ENCODE data around the gene PCGF5. TPM values are rescaled to one million over a fixed set of nuclear protein-coding genes. Genes with fewer than 3 reads are reported as not detected.
A peak's percentile ranks its signal among the peaks of the same experiment; 100 is the strongest.

The PCGF5 gene
- total and polyA plus RNA-seq, 4 donors, result 18.9 to 55.5 (median 32.2) TPM

GRCh38 chr10:91247360-91248111 is 27.1 kb downstream of the PCGF5 start:
- peak; percentile 38 for DNase-seq (ENCODE audit: low spot score)
- no peak overlapping the region for H3K27ac ChIP-seq (ENCODE audit: low read depth in 1 of 2, low read length in 2 of 2)
- no peak overlapping the region for H3K4me3 ChIP-seq (ENCODE audit: low read depth in 1 of 3, low read length in 3 of 3)
- 67% methylated on average over 1 of the region's 1 CpG for WGBS
- TF ChIP-seq RAD21 (IDR thresholded peaks at IDR 0.05) (peak in 1 of 2 donors; percentile 46), NR2F2 (IDR thresholded peaks at IDR 0.05) (no peak)
- peaks cover 0 to 3% (median 0%) of the 10 kb centered on the region in 4 donors for H3K4me1 ChIP-seq (ENCODE audit: control insufficient read depth in 4 of 4, insufficient read depth in 4 of 4, low read length in 3 of 4)
- H3K9me3 ChIP-seq (ENCODE audit: control insufficient read depth in 4 of 4, low read length in 3 of 4), result no peaks in the 10 kb centered on the region
- no peak overlapping the region for H3K9ac ChIP-seq (ENCODE audit: low read depth in 1 of 2, low read length in 2 of 2)
- H3K27me3 ChIP-seq (ENCODE audit: control insufficient read depth in 4 of 4, insufficient read depth in 4 of 4, low read length in 3 of 4), result no peaks in the 10 kb centered on the region
- peaks cover 0 to 3% (median 0%) of the 10 kb centered on the region in 4 donors for H3K36me3 ChIP-seq (ENCODE audit: control insufficient read depth in 4 of 4, insufficient read depth in 3 of 4, low read depth in 1 of 4, low read length in 3 of 4)

GRCh38 chr10:91249700-91250099 is 29.2 kb downstream of the PCGF5 start:
- no peak for DNase-seq (ENCODE audit: low spot score)
- no peak overlapping the region for H3K9ac ChIP-seq (ENCODE audit: low read depth in 1 of 2, low read length in 2 of 2)
- H3K9me3 ChIP-seq (ENCODE audit: control insufficient read depth in 4 of 4, low read length in 3 of 4), result no peaks in the 10 kb centered on the region
- H3K4me1 ChIP-seq (ENCODE audit: control insufficient read depth in 4 of 4, insufficient read depth in 4 of 4, low read length in 3 of 4), result peaks cover 0 to 3% (median 0%) of the 10 kb centered on the region in 4 donors
- H3K4me3 ChIP-seq (ENCODE audit: low read depth in 1 of 3, low read length in 3 of 3), result no peak overlapping the region
- no peak overlapping the region for H3K27ac ChIP-seq (ENCODE audit: low read depth in 1 of 2, low read length in 2 of 2)
- H3K36me3 ChIP-seq (ENCODE audit: control insufficient read depth in 4 of 4, insufficient read depth in 3 of 4, low read depth in 1 of 4, low read length in 3 of 4), result peaks cover 0 to 19% (median 13%) of the 10 kb centered on the region in 4 donors
- TF ChIP-seq HNF4A (conservative IDR thresholded peaks at IDR 0.05) (no peak), YY1 (IDR thresholded peaks at IDR 0.05) (no peak), TAF1 (conservative IDR thresholded peaks at IDR 0.05) (no peak), FOXA1 (IDR thresholded peaks at IDR 0.05) (no peak), RAD21 (IDR thresholded peaks at IDR 0.05) (no peak)
- TF ChIP-seq, protein P1, sequence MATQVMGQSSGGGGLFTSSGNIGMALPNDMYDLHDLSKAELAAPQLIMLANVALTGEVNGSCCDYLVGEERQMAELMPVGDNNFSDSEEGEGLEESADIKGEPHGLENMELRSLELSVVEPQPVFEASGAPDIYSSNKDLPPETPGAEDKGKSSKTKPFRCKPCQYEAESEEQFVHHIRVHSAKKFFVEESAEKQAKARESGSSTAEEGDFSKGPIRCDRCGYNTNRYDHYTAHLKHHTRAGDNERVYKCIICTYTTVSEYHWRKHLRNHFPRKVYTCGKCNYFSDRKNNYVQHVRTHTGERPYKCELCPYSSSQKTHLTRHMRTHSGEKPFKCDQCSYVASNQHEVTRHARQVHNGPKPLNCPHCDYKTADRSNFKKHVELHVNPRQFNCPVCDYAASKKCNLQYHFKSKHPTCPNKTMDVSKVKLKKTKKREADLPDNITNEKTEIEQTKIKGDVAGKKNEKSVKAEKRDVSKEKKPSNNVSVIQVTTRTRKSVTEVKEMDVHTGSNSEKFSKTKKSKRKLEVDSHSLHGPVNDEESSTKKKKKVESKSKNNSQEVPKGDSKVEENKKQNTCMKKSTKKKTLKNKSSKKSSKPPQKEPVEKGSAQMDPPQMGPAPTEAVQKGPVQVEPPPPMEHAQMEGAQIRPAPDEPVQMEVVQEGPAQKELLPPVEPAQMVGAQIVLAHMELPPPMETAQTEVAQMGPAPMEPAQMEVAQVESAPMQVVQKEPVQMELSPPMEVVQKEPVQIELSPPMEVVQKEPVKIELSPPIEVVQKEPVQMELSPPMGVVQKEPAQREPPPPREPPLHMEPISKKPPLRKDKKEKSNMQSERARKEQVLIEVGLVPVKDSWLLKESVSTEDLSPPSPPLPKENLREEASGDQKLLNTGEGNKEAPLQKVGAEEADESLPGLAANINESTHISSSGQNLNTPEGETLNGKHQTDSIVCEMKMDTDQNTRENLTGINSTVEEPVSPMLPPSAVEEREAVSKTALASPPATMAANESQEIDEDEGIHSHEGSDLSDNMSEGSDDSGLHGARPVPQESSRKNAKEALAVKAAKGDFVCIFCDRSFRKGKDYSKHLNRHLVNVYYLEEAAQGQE (IDR thresholded peaks at IDR 0.05), result no peak
- H3K27me3 ChIP-seq (ENCODE audit: control insufficient read depth in 4 of 4, insufficient read depth in 4 of 4, low read length in 3 of 4), result no peaks in the 10 kb centered on the region
- WGBS, result 73% methylated on average over 3 of the region's 3 CpGs

GRCh38 chr10:91250341-91250740 is 29.9 kb downstream of the PCGF5 start:
- WGBS, result 77% methylated on average over 1 of the region's 1 CpG
- no peak for DNase-seq (ENCODE audit: low spot score)
- peaks cover 0 to 3% (median 0%) of the 10 kb centered on the region in 4 donors for H3K4me1 ChIP-seq (ENCODE audit: control insufficient read depth in 4 of 4, insufficient read depth in 4 of 4, low read length in 3 of 4)
- H3K27me3 ChIP-seq (ENCODE audit: control insufficient read depth in 4 of 4, insufficient read depth in 4 of 4, low read length in 3 of 4), result no peaks in the 10 kb centered on the region
- no peak overlapping the region for H3K4me3 ChIP-seq (ENCODE audit: low read depth in 1 of 3, low read length in 3 of 3)
- no peak overlapping the region for H3K27ac ChIP-seq (ENCODE audit: low read depth in 1 of 2, low read length in 2 of 2)
- peaks cover 2 to 24% (median 18%) of the 10 kb centered on the region in 4 donors for H3K36me3 ChIP-seq (ENCODE audit: control insufficient read depth in 4 of 4, insufficient read depth in 3 of 4, low read depth in 1 of 4, low read length in 3 of 4)
- H3K9ac ChIP-seq (ENCODE audit: low read depth in 1 of 2, low read length in 2 of 2), result no peak overlapping the region
- no peaks in the 10 kb centered on the region for H3K9me3 ChIP-seq (ENCODE audit: control insufficient read depth in 4 of 4, low read length in 3 of 4)
- TF ChIP-seq YY1 (IDR thresholded peaks at IDR 0.05) (no peak), NR2F2 (IDR thresholded peaks at IDR 0.05) (no peak), FOXA1 (IDR thresholded peaks at IDR 0.05) (no peak), RAD21 (IDR thresholded peaks at IDR 0.05) (no peak), EGR1 (IDR thresholded peaks at IDR 0.05; ENCODE audit: low read depth in 2 of 2) (no peak), ATF3 (IDR thresholded peaks at IDR 0.05) (no peak), MAX (IDR thresholded peaks at IDR 0.05) (no peak), GABPA (IDR thresholded peaks at IDR 0.05 in 1 of 2, conservative IDR thresholded peaks at IDR 0.05 in 1 of 2) (no peak), HNF4G (IDR thresholded peaks at IDR 0.05) (no peak), HNF4A (conservative IDR thresholded peaks at IDR 0.05) (no peak), RXRA (IDR thresholded peaks at IDR 0.05) (no peak), TAF1 (conservative IDR thresholded peaks at IDR 0.05) (no peak), SP1 (IDR thresholded peaks at IDR 0.05) (no peak), FOXA2 (IDR thresholded peaks at IDR 0.05) (no peak)
- TF ChIP-seq, protein P2, sequence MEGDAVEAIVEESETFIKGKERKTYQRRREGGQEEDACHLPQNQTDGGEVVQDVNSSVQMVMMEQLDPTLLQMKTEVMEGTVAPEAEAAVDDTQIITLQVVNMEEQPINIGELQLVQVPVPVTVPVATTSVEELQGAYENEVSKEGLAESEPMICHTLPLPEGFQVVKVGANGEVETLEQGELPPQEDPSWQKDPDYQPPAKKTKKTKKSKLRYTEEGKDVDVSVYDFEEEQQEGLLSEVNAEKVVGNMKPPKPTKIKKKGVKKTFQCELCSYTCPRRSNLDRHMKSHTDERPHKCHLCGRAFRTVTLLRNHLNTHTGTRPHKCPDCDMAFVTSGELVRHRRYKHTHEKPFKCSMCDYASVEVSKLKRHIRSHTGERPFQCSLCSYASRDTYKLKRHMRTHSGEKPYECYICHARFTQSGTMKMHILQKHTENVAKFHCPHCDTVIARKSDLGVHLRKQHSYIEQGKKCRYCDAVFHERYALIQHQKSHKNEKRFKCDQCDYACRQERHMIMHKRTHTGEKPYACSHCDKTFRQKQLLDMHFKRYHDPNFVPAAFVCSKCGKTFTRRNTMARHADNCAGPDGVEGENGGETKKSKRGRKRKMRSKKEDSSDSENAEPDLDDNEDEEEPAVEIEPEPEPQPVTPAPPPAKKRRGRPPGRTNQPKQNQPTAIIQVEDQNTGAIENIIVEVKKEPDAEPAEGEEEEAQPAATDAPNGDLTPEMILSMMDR (IDR thresholded peaks at IDR 0.05; ENCODE audit: low read depth, low read length, missing input control), result no peak
- TF ChIP-seq, protein P3, sequence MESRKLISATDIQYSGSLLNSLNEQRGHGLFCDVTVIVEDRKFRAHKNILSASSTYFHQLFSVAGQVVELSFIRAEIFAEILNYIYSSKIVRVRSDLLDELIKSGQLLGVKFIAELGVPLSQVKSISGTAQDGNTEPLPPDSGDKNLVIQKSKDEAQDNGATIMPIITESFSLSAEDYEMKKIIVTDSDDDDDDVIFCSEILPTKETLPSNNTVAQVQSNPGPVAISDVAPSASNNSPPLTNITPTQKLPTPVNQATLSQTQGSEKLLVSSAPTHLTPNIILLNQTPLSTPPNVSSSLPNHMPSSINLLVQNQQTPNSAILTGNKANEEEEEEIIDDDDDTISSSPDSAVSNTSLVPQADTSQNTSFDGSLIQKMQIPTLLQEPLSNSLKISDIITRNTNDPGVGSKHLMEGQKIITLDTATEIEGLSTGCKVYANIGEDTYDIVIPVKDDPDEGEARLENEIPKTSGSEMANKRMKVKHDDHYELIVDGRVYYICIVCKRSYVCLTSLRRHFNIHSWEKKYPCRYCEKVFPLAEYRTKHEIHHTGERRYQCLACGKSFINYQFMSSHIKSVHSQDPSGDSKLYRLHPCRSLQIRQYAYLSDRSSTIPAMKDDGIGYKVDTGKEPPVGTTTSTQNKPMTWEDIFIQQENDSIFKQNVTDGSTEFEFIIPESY (IDR thresholded peaks at IDR 0.05), result no peak

All from liver (tissue), 9 donors.